ENCODE measurements around the gene SEZ6L.
A peak's percentile ranks its signal among the peaks of the same experiment; 100 is the strongest.

SEZ6L gene

GRCh38 chr22:26357813-26358212 is 188.6 kb downstream of the SEZ6L start:
- H3K27me3 ChIP-seq, result peaks cover 25% of the 10 kb centered on the region
- H3K36me3 ChIP-seq, result no peaks in the 10 kb centered on the region
- no peaks in the 10 kb centered on the region for H3K9me3 ChIP-seq
- H3K4me3 ChIP-seq (ENCODE audit: low read depth in 1 of 2, low read length in 1 of 2), result no peak overlapping the region
- peaks cover 0 to 6% of the 10 kb centered on the region in 2 experiments for H3K4me1 ChIP-seq (ENCODE audit: control insufficient read depth in 1 of 2, insufficient read depth in 1 of 2, low read depth in 1 of 2, low read length in 1 of 2)
- no peak for TF ChIP-seq CTCF (IDR thresholded peaks at IDR 0.05)
- H3K27ac ChIP-seq, result no peak overlapping the region

GRCh38 chr22:26359156-26359555 is 189.9 kb downstream of the SEZ6L start:
- Histone ChIP-seq H3K27me3 (peaks cover 28% of the 10 kb centered on the region), H3K4me1 (ENCODE audit: control insufficient read depth in 1 of 2, insufficient read depth in 1 of 2, low read depth in 1 of 2, low read length in 1 of 2) (peaks cover 0 to 6% of the 10 kb centered on the region in 2 experiments), H3K4me3 (ENCODE audit: low read depth in 1 of 2, low read length in 1 of 2) (no peak overlapping the region), H3K36me3 (no peaks in the 10 kb centered on the region), H3K27ac (no peak overlapping the region), H3K9me3 (no peaks in the 10 kb centered on the region)
- TF ChIP-seq CTCF (IDR thresholded peaks at IDR 0.05), result no peak

GRCh38 chr22:26360169-26360885 is 191.1 kb downstream of the SEZ6L start:
- Histone ChIP-seq H3K9me3 (no peaks in the 10 kb centered on the region), H3K27me3 (peaks cover 22% of the 10 kb centered on the region), H3K4me1 (ENCODE audit: control insufficient read depth in 1 of 2, insufficient read depth in 1 of 2, low read depth in 1 of 2, low read length in 1 of 2) (peaks cover 0 to 6% of the 10 kb centered on the region in 2 experiments), H3K36me3 (no peaks in the 10 kb centered on the region), H3K4me3 (ENCODE audit: low read depth in 1 of 2, low read length in 1 of 2) (no peak overlapping the region), H3K27ac (no peak overlapping the region)
- peak; percentile 88 for TF ChIP-seq CTCF (IDR thresholded peaks at IDR 0.05)

GRCh38 chr22:26362471-26362870 is 193.2 kb downstream of the SEZ6L start:
- no peak overlapping the region for H3K27ac ChIP-seq
- no peaks in the 10 kb centered on the region for H3K36me3 ChIP-seq
- peaks cover 16% of the 10 kb centered on the region for H3K27me3 ChIP-seq
- H3K9me3 ChIP-seq, result no peaks in the 10 kb centered on the region
- H3K4me1 ChIP-seq (ENCODE audit: control insufficient read depth in 1 of 2, insufficient read depth in 1 of 2, low read depth in 1 of 2, low read length in 1 of 2), result peaks cover 0 to 6% of the 10 kb centered on the region in 2 experiments
- no peak overlapping the region for H3K4me3 ChIP-seq (ENCODE audit: low read depth in 1 of 2, low read length in 1 of 2)
- TF ChIP-seq CTCF (IDR thresholded peaks at IDR 0.05), result no peak

- TF ChIP-seq CTCF (IDR thresholded peaks at IDR 0.05), result no peak
- Histone ChIP-seq H3K36me3 (no peaks in the 10 kb centered on the region), H3K9me3 (no peaks in the 10 kb centered on the region), H3K27ac (no peak overlapping the region), H3K4me3 (ENCODE audit: low read depth in 1 of 2, low read length in 1 of 2) (no peak overlapping the region), H3K27me3 (peaks cover 16% of the 10 kb centered on the region), H3K4me1 (ENCODE audit: control insufficient read depth in 1 of 2, insufficient read depth in 1 of 2, low read depth in 1 of 2, low read length in 1 of 2) (peaks cover 0 to 6% of the 10 kb centered on the region in 2 experiments)
Measured at GRCh38 chr22:26364066-26365015, 195.1 kb downstream of the SEZ6L start.

All from neutrophil (primary cell).